Suprapubic skin (tissue), 3 donors: Measurements from ENCODE around the gene GLE1.

ENCODE experiments used
- CTCF ChIP-seq, 2 donors: fragments of 200-600 bp in 1 of 2; fragments of 450-650 bp in 1 of 2; sonication (generic) in 1 of 2; IDR thresholded peaks; one replicate each; pipeline ENCODE4 v1.5.1; 2016 to 2019; ENCODE audit warnings: antibody characterized with exemption in 2 of 2, mild to moderate bottlenecking in 1 of 2, moderate library complexity in 1 of 2
- EP300 ChIP-seq: sonication (generic); formaldehyde crosslinking; IDR thresholded peaks from one replicate; pipeline ENCODE4 v1.6.1; 2017; ENCODE audit warnings: antibody characterized with exemption

DNA sequence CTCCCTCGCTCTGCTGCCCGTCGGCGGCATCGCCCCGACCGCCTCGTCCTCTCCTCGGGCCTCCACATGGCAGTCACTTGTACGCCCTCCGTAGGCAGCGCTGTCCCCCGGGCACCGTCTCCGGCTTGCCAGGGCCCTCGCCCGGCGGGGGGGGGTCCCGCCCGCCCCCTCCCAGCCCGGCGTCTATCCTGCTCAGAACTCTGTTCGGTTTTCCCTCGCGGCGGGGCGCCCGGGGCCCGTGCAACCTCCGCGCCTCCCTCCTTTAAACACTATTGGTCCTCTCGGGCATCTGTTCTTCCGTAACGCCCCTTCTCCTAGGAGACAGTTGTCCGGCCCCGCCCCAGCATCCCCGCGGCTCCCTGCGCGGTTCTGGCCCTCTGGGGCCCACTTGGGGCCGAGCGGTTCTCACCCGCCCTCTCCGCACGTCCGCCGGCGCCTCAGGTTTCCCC, 47.9 kb upstream of the GLE1 start:
- no peak for TF ChIP-seq EP300
- no peak for TF ChIP-seq CTCF (IDR thresholded peaks at IDR 0.05)
